HG03175 (cell line): ENCODE data around the gene EXD3.
"Not testable (repeated sequence)": the region's sequence is repeated elsewhere in the genome, so short reads cannot be mapped to it uniquely, and the experiment has no call there.

ENCODE experiments used
- ATAC-seq: cut with Tn5 transposase; IDR thresholded peaks from one replicate; pipeline ENCODE4 v1.9.1; 2021; ENCODE audit warnings: mild to moderate bottlenecking, moderate library complexity; ENCODE audit not compliant: unreplicated experiment

Gene EXD3

DNA sequence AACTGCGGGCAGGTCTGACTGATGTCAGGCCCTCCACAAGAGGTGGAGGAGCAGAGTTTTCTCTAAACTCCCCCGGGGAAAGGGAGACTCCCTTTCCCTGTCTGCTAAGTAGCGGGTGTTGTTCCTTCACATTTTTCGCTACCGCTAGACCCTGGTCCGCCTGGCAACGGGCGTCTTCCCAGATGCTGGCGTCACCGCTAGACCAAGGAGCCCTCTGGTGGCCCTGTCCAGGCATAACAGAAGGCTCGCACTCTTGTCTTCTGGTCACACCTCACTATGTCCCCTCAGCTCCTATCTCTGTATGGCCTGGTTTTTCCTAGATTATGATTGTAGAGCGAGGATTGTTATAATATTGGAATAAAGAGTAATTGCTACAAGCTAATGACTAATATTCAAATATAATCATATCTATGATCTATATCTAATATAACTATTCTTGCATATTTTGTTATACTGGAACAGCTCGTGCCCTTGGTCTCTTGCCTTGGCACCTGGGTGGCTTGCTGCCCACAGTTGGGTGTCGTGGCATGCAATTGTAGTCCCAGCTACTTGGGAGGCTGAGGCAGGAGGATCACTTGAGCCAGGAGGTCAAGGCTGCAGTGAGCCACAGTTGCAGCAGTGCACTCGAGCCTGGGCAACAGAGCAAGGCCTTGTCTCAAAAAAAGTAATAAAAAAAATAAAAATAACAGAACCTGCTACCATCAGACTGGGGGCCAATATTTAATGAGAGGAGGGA, 160.6 kb downstream of the EXD3 start:
- ATAC-seq: not testable (repeated sequence)
